Measurements from ENCODE around the gene UBB.

Gene UBB

GRCh38 chr17:16380640-16381495, at the start of gene UBB:
UBB (plus strand) TSS chr17:16381091; CDS start chr17:16381908, 817 bp downstream.
- Histone ChIP-seq H3K4me3 (ENCODE audit: low read depth, low read length) (peak within 1 kb of the TSS; percentile 89), H3K36me3 (replicated peaks) (peaks cover 17% of the 10 kb centered on the region), H3K27ac (peak within 1 kb of the TSS; percentile 99), H3K27me3 (replicated peaks) (no peaks in the 10 kb centered on the region)
- in situ Hi-C loops (cut with HindIII; ENCODE audit: low pct_ligation_motif_present, low sequenced_read_pairs): no loop called here
- peak; percentile 98 for DNase-seq
- peak; percentile 23 for TF ChIP-seq CTCF (IDR thresholded peaks at IDR 0.05; ENCODE audit: low read depth, low read length, missing control alignments)

GRCh38 chr17:16338391-16338790, 42.5 kb upstream of the UBB start:
- Histone ChIP-seq H3K4me3 (ENCODE audit: low read depth, low read length) (no peak overlapping the region), H3K27me3 (replicated peaks) (no peaks in the 10 kb centered on the region), H3K36me3 (replicated peaks) (peaks cover 5% of the 10 kb centered on the region), H3K27ac (no peak overlapping the region)
- no peak for DNase-seq
- in situ Hi-C loops (cut with HindIII; ENCODE audit: low pct_ligation_motif_present, low sequenced_read_pairs): no loop called here
- TF ChIP-seq CTCF (IDR thresholded peaks at IDR 0.05; ENCODE audit: low read depth, low read length, missing control alignments): no peak

- Histone ChIP-seq H3K27ac (no peak overlapping the region), H3K4me3 (ENCODE audit: low read depth, low read length) (no peak overlapping the region), H3K36me3 (replicated peaks) (peaks cover 5% of the 10 kb centered on the region), H3K27me3 (replicated peaks) (no peaks in the 10 kb centered on the region)
- in situ Hi-C loops (cut with HindIII; ENCODE audit: low pct_ligation_motif_present, low sequenced_read_pairs): no loop called here
- TF ChIP-seq CTCF (IDR thresholded peaks at IDR 0.05; ENCODE audit: low read depth, low read length, missing control alignments): no peak
- DNase-seq: no peak
Measured at GRCh38 chr17:16339402-16339801, 41.5 kb upstream of the UBB start.

GRCh38 chr17:16339959-16340358, 40.9 kb upstream of the UBB start:
- H3K27me3 ChIP-seq (replicated peaks): no peaks in the 10 kb centered on the region
- in situ Hi-C loops (cut with HindIII; ENCODE audit: low pct_ligation_motif_present, low sequenced_read_pairs): no loop called here
- peaks cover 5% of the 10 kb centered on the region for H3K36me3 ChIP-seq (replicated peaks)
- DNase-seq: no peak
- no peak overlapping the region for H3K4me3 ChIP-seq (ENCODE audit: low read depth, low read length)
- TF ChIP-seq CTCF (IDR thresholded peaks at IDR 0.05; ENCODE audit: low read depth, low read length, missing control alignments): no peak
- no peak overlapping the region for H3K27ac ChIP-seq

GRCh38 chr17:16342979-16343378, 37.9 kb upstream of the UBB start:
- Histone ChIP-seq H3K27me3 (replicated peaks) (no peaks in the 10 kb centered on the region), H3K36me3 (replicated peaks) (peaks cover 5% of the 10 kb centered on the region), H3K4me3 (ENCODE audit: low read depth, low read length) (no peak overlapping the region), H3K27ac (no peak overlapping the region)
- TF ChIP-seq CTCF (IDR thresholded peaks at IDR 0.05; ENCODE audit: low read depth, low read length, missing control alignments): no peak
- in situ Hi-C loops (cut with HindIII; ENCODE audit: low pct_ligation_motif_present, low sequenced_read_pairs): no loop called here
- DNase-seq: peak; percentile 45

All from brain microvascular endothelial cell (primary cell).